Subcutaneous abdominal adipose tissue (tissue), 5 donors: Measurements from ENCODE around the gene VRK3.
"Not testable (repeated sequence)": the region's sequence is repeated elsewhere in the genome, so short reads cannot be mapped to it uniquely, and the experiment has no call there.

Experiments used
- H3K27ac ChIP-seq: one replicate; pipeline ENCODE4 v1.7.0; 2013; ENCODE audit warnings: low read depth, mild to moderate bottlenecking, inconsistent platforms, low read length, moderate library complexity
- H3K27me3 ChIP-seq, 5 donors: one replicate each; pipeline ENCODE4 v1.7.0; 2013; ENCODE audit warnings: low read length in 5 of 5, inconsistent platforms in 1 of 5; ENCODE audit not compliant: control insufficient read depth in 5 of 5, insufficient read depth in 4 of 5
- H3K36me3 ChIP-seq, 5 donors: one replicate each; pipeline ENCODE4 v1.7.0; 2013; ENCODE audit warnings: low read length in 5 of 5; ENCODE audit not compliant: control insufficient read depth in 5 of 5, insufficient read depth in 5 of 5
- H3K4me1 ChIP-seq, 5 donors: one replicate each; pipeline ENCODE4 v1.7.0; 2013; ENCODE audit warnings: low read length in 5 of 5, mild to moderate bottlenecking in 3 of 5, moderate library complexity in 1 of 5; ENCODE audit not compliant: control insufficient read depth in 5 of 5, insufficient read depth in 5 of 5
- H3K4me3 ChIP-seq, 5 donors: one replicate each; pipeline ENCODE4 v1.7.0; 2013; ENCODE audit warnings: low read length in 5 of 5, low read depth in 1 of 5
- H3K9ac ChIP-seq, 5 donors: one replicate each; pipeline ENCODE4 v1.7.0; 2013; ENCODE audit warnings: low read length in 5 of 5, mild to moderate bottlenecking in 4 of 5, moderate library complexity in 3 of 5
- H3K9me3 ChIP-seq, 5 donors: one replicate each; pipeline ENCODE4 v1.7.0; 2013; ENCODE audit warnings: low read length in 5 of 5; ENCODE audit not compliant: control insufficient read depth in 5 of 5
- donor health status: healthy.
- donor health status: healthy.
- donor health status: healthy.
- donor health status: healthy.
- donor health status: healthy.

The VRK3 gene

GRCh38 chr19:49968279-49968922 lies 56.8 kb downstream of the VRK3 start:
- H3K4me3 ChIP-seq = no peak overlapping the region
- peaks cover 2 to 24% (median 6%) of the 10 kb centered on the region in 5 donors for H3K4me1 ChIP-seq
- no peak overlapping the region for H3K9ac ChIP-seq
- H3K27me3 ChIP-seq = peaks cover 5 to 12% (median 9%) of the 10 kb centered on the region in 5 donors
- H3K36me3 ChIP-seq = peaks cover 0 to 2% (median 0%) of the 10 kb centered on the region in 5 donors
- no peak overlapping the region for H3K27ac ChIP-seq
- H3K9me3 ChIP-seq = peaks cover 0 to 2% (median 0%) of the 10 kb centered on the region in 5 donors

GRCh38 chr19:49960980-49961379 lies 64.2 kb downstream of the VRK3 start, which contains the start of gene SIGLEC11:
TSS of gene SIGLEC11 (minus strand) at chr19:49961172. CDS start at chr19:49961081, 91 bp downstream.
- Histone ChIP-seq H3K27me3 (peaks cover 2 to 11% (median 3%) of the 10 kb centered on the region in 5 donors), H3K4me1 (peaks cover 0 to 15% (median 1%) of the 10 kb centered on the region in 5 donors)
- H3K36me3 ChIP-seq, H3K27ac ChIP-seq, H3K9ac ChIP-seq, H3K4me3 ChIP-seq, H3K9me3 ChIP-seq: not testable (repeated sequence)

- not testable (repeated sequence) for H3K36me3 ChIP-seq, H3K9me3 ChIP-seq, H3K27ac ChIP-seq, H3K4me3 ChIP-seq, H3K9ac ChIP-seq
- Histone ChIP-seq H3K27me3 (peaks cover 0 to 19% (median 3%) of the 10 kb centered on the region in 5 donors), H3K4me1 (peaks cover 0 to 20% (median 5%) of the 10 kb centered on the region in 5 donors)
Observed at GRCh38 chr19:49959892-49960291, 65.3 kb downstream of the VRK3 start.

DNA sequence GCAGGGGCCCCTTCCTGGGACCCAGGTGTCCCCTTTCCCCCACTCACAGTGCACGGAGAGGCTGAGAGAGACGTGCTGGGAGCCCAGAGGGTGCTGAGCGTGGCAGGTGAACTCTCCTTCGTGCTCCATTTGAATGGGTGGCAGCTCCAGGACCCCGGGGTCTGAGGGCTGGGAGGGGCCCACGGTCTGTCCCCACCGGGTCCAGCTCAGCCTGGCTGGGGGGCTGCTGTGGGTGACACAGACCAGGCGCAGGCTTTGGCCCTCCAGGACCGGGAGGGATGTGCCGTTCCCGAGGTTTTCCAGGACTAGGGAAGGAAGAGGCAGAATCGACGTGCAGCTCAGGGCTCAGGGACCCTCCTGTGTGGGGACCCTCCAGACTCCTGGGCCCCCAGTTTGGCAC lies 66.6 kb downstream of the VRK3 start:
- Histone ChIP-seq H3K4me1 (peaks cover 1 to 31% (median 16%) of the 10 kb centered on the region in 5 donors), H3K27me3 (peaks cover 0 to 27% (median 11%) of the 10 kb centered on the region in 5 donors)
- H3K9ac ChIP-seq, H3K9me3 ChIP-seq, H3K36me3 ChIP-seq, H3K4me3 ChIP-seq, H3K27ac ChIP-seq: not testable (repeated sequence)

- peaks cover 1 to 31% (median 17%) of the 10 kb centered on the region in 5 donors for H3K4me1 ChIP-seq
- H3K9ac ChIP-seq, H3K27ac ChIP-seq, H3K9me3 ChIP-seq, H3K36me3 ChIP-seq, H3K4me3 ChIP-seq: not testable (repeated sequence)
- H3K27me3 ChIP-seq = peaks cover 0 to 27% (median 11%) of the 10 kb centered on the region in 5 donors
Observed at GRCh38 chr19:49958144-49958543, 67.0 kb downstream of the VRK3 start.

DNA sequence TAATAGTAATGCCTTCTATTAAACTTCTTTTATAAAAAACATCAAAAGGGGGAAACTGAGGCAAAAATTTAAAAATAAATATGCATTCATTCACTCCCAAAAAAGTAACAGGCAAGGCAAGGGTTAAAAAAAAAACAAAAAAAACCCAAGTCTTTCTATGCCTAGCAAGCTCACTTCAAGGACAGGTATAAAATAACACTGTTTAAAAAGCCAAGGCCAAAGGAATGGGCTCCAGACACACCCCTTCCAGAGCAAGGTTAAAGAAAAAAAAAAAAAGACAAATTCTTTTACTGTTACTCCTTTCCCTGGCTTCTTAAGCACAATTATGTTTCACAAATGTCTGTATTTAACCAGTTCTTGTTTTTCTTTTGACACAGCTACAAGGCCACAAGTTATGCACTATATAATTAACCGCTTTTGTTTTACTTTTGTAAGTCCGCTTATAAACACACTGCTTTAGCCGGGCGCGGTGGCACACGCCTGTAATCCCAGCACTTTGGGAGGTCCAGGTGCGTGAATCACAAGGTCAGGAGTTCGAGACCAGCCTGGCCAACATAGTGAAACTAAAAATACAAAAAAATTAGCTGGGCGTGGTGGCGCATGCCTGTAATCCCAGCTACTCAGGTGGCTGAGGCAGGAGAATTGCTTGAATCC lies 67.8 kb downstream of the VRK3 start:
- Histone ChIP-seq H3K27me3 (peaks cover 0 to 27% (median 11%) of the 10 kb centered on the region in 5 donors), H3K9me3 (no peaks in the 10 kb centered on the region), H3K27ac (no peak overlapping the region), H3K4me3 (no peak overlapping the region), H3K9ac (no peak overlapping the region), H3K4me1 (peaks cover 1 to 31% (median 20%) of the 10 kb centered on the region in 5 donors), H3K36me3 (no peaks in the 10 kb centered on the region)

DNA sequence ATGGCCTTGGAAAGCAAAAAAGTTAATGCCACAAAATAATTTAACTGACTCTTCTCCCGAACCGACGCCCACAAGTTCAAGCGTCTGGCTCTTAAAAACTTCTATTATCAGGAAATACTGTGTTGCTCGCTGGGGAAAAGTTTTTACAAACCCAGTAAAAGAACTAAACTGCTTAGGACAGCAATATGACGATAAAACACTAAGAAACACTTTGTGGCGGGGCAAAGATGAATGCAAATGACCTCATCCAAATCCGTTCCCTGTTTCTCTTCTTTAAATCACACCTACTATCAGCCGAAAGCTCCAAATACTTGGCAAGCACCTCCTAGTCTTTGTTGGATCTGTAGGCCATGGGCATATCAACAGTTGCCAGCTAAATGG lies 69.1 kb downstream of the VRK3 start:
- H3K9ac ChIP-seq = no peak overlapping the region
- H3K4me3 ChIP-seq = no peak overlapping the region
- H3K27ac ChIP-seq = no peak overlapping the region
- peaks cover 0 to 27% (median 20%) of the 10 kb centered on the region in 5 donors for H3K4me1 ChIP-seq
- peaks cover 0 to 34% (median 11%) of the 10 kb centered on the region in 5 donors for H3K27me3 ChIP-seq
- H3K9me3 ChIP-seq = no peaks in the 10 kb centered on the region
- H3K36me3 ChIP-seq = peaks cover 0 to under 1% (median 0%) of the 10 kb centered on the region in 5 donors

DNA sequence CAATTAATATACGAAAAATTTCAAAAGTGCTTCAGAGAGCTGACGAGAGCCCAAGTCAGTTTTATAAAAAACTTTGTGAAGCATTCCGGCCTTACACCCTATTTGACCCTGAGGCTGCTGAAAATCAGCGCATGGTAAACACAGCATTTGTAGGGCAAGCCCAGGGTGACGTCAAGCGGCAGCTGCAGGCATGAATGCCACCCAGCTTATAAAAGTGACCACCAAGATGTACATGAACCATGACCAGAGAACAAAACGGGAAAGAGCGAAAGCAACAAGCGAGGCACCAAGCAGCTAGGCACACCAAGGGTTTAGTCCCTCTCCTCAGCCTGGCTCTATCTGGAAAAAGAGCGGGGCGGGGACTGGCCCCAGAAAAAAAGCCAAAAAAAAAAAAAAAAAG lies 70.2 kb downstream of the VRK3 start:
- no peak overlapping the region for H3K4me3 ChIP-seq
- H3K27me3 ChIP-seq = peaks cover 0 to 37% (median 13%) of the 10 kb centered on the region in 5 donors
- H3K36me3 ChIP-seq = peaks cover 0 to 9% (median 0%) of the 10 kb centered on the region in 5 donors
- no peak overlapping the region for H3K27ac ChIP-seq
- H3K4me1 ChIP-seq = peaks cover 0 to 27% (median 20%) of the 10 kb centered on the region in 5 donors
- no peaks in the 10 kb centered on the region for H3K9me3 ChIP-seq
- H3K9ac ChIP-seq = no peak overlapping the region

- no peaks in the 10 kb centered on the region for H3K9me3 ChIP-seq
- peaks cover 0 to 10% (median 0%) of the 10 kb centered on the region in 5 donors for H3K36me3 ChIP-seq
- no peak overlapping the region for H3K27ac ChIP-seq
- peaks cover 0 to 27% (median 20%) of the 10 kb centered on the region in 5 donors for H3K4me1 ChIP-seq
- peaks cover 0 to 39% (median 15%) of the 10 kb centered on the region in 5 donors for H3K27me3 ChIP-seq
- peak overlapping the region in 1 of 5 donors; percentile 19 for H3K4me3 ChIP-seq
- no peak overlapping the region for H3K9ac ChIP-seq
Observed at GRCh38 chr19:49954092-49954829, 70.9 kb downstream of the VRK3 start.
